H1 (cell line): ENCODE measurements around the gene RPL36A. TPM values are rescaled to one million over a fixed set of nuclear protein-coding genes. Genes with fewer than 3 reads are reported as not detected.

ENCODE experiments used
- CTCF ChIA-PET: fragments of 300-600 bp; sonication (Branson Sonifier 250); formaldehyde crosslinking; loops from one replicate; lab custom pipeline; 2021; ENCODE audit not compliant: partially characterized antibody; lab: Charles Lee
- POLR2A ChIA-PET: fragments of 300-600 bp; sonication (Branson Sonifier 250); formaldehyde crosslinking; loops from one replicate; lab custom pipeline; 2021; ENCODE audit warnings: inconsistent platforms; ENCODE audit not compliant: partially characterized antibody; lab: Charles Lee
- DNase-seq, 2 experiments: peaks; one replicate each; pipeline versions ENCODE4 v3.0.0 to v3.0.0-alpha.2; 2010 to 2022; ENCODE audit warnings: low spot score in 2 of 2, low read depth in 1 of 2, mixed read lengths in 1 of 2
- FAIRE-seq: peaks from 2 replicates; lab custom pipeline; 2011; peaks lifted over from hg19 to GRCh38; lab: Jason Lieb, UNC
- H2AFZ ChIP-seq: 2 replicates; pipeline ENCODE4 v1.8.1; 2012; ENCODE audit warnings: low read length, inconsistent platforms
- H2AK5ac ChIP-seq: 2 replicates; pipeline ENCODE4 v1.6.1; 2013; ENCODE audit warnings: low read depth, low read length
- H2BK120ac ChIP-seq: replicated peaks from 2 replicates; pipeline ENCODE3; 2013; ENCODE audit warnings: low read depth, low read length, inconsistent platforms
- H2BK12ac ChIP-seq: 2 replicates; pipeline ENCODE4 v1.6.1; 2013; ENCODE audit warnings: low read depth, low read length
- H2BK15ac ChIP-seq: 2 replicates; pipeline ENCODE4 v1.6.1; 2013; ENCODE audit warnings: low read length
- H2BK20ac ChIP-seq: 2 replicates; pipeline ENCODE4 v1.6.1; 2013; ENCODE audit warnings: low read length
- H2BK5ac ChIP-seq: 2 replicates; pipeline ENCODE4 v1.6.1; 2013; ENCODE audit warnings: low read depth, low read length
- H3K14ac ChIP-seq: 2 replicates; pipeline ENCODE4 v1.6.1; 2013; ENCODE audit warnings: inconsistent platforms; ENCODE audit not compliant: insufficient read length
- H3K18ac ChIP-seq: 2 replicates; pipeline ENCODE4 v1.6.1; 2013; ENCODE audit warnings: low read length; ENCODE audit errors: extremely low read depth
- H3K23ac ChIP-seq: 2 replicates; pipeline ENCODE4 v1.6.1; 2013; ENCODE audit warnings: inconsistent platforms; ENCODE audit not compliant: insufficient read length
- H3K23me2 ChIP-seq: 2 replicates; pipeline ENCODE4 v1.6.1; 2013; ENCODE audit warnings: low read depth, low read length
- H3K27ac ChIP-seq: 2 replicates; pipeline ENCODE4 v1.6.1; 2011; ENCODE audit warnings: low read depth, low read length, inconsistent platforms
- H3K27me3 ChIP-seq, 4 experiments: replicated peaks in 1 of 4; 1 replicate in 1 of 4; 2 replicates in 3 of 4; pipeline versions ENCODE4 v1.6.1 to v1.8.1; 2011 to 2013; ENCODE audit warnings: low read length in 3 of 4, mild to moderate bottlenecking in 3 of 4, inconsistent platforms in 2 of 4, mixed read lengths in 2 of 4, moderate library complexity in 1 of 4; ENCODE audit not compliant: control insufficient read depth in 3 of 4, insufficient read depth in 3 of 4; ENCODE audit errors: extremely low read depth in 1 of 4
- H3K36me3 ChIP-seq, 4 experiments: 2 replicates each; pipeline versions ENCODE4 v1.6.1 to v1.8.1; 2011 to 2013; ENCODE audit warnings: mild to moderate bottlenecking in 4 of 4, low read length in 3 of 4, moderate library complexity in 2 of 4, control low read depth in 1 of 4, inconsistent platforms in 1 of 4; ENCODE audit not compliant: insufficient read depth in 4 of 4, control insufficient read depth in 2 of 4
- H3K4ac ChIP-seq: replicated peaks from 2 replicates; pipeline ENCODE3; 2013; ENCODE audit warnings: low read length, low read depth, mixed read lengths, inconsistent platforms; ENCODE audit not compliant: insufficient read length
- H3K4me1 ChIP-seq, 4 experiments: replicated peaks in 1 of 4; 1 replicate in 1 of 4; 2 replicates in 3 of 4; pipeline versions ENCODE4 v1.6.1 to v1.8.1; 2011 to 2013; ENCODE audit warnings: low read length in 3 of 4, inconsistent platforms in 2 of 4, mixed read lengths in 1 of 4; ENCODE audit not compliant: insufficient read depth in 4 of 4, control insufficient read depth in 3 of 4
- H3K4me2 ChIP-seq, 2 experiments: 2 replicates each; pipeline versions ENCODE4 v1.6.1 to v1.8.1; 2011 to 2013; ENCODE audit warnings: low read depth in 2 of 2, low read length in 2 of 2, control low read depth in 1 of 2, inconsistent platforms in 1 of 2, mild to moderate bottlenecking in 1 of 2; ENCODE audit not compliant: insufficient read depth in 1 of 2
- H3K4me3 ChIP-seq, 4 experiments: fragments of 200-600, 300-600 bp in 1 of 4; sonication (generic), shearing (Covaris generic), sonication (Bioruptor Twin) in 1 of 4; 2 replicates each; pipeline versions ENCODE4 v1.5.1 to v1.8.1; 2011 to 2016; ENCODE audit warnings: low read length in 4 of 4, low read depth in 3 of 4, control low read depth in 2 of 4, inconsistent platforms in 2 of 4, mild to moderate bottlenecking in 2 of 4, mixed read lengths in 1 of 4, moderate library complexity in 1 of 4; ENCODE audit not compliant: insufficient read depth in 2 of 4; ENCODE audit errors: extremely low read depth in 1 of 4
- H3K56ac ChIP-seq: replicated peaks from 2 replicates; pipeline ENCODE3; 2013; ENCODE audit warnings: low read depth, mild to moderate bottlenecking, mixed read lengths, low read length, inconsistent platforms; ENCODE audit not compliant: insufficient read length
- H3K79me1 ChIP-seq: 2 replicates; pipeline ENCODE4 v1.6.1; 2013; ENCODE audit warnings: low read depth, low read length, control low read depth
- H3K79me2 ChIP-seq, 2 experiments: 2 replicates each; pipeline versions ENCODE4 v1.6.1 to v1.8.1; 2012 to 2013; ENCODE audit warnings: low read length in 2 of 2, mild to moderate bottlenecking in 2 of 2, inconsistent platforms in 1 of 2; ENCODE audit not compliant: insufficient read depth in 2 of 2, control insufficient read depth in 1 of 2
- H3K9ac ChIP-seq, 4 experiments: replicated peaks in 1 of 4; 1 replicate in 1 of 4; 2 replicates in 3 of 4; pipeline versions ENCODE4 v1.6.1 to v1.8.1; 2011 to 2013; ENCODE audit warnings: low read depth in 3 of 4, low read length in 3 of 4, control low read depth in 2 of 4, mild to moderate bottlenecking in 2 of 4, moderate library complexity in 2 of 4, inconsistent platforms in 1 of 4; ENCODE audit errors: extremely low read depth in 1 of 4
- H3K9me3 ChIP-seq, 2 experiments: 2 replicates each; pipeline versions ENCODE4 v1.6.1 to v1.8.1; 2012 to 2013; ENCODE audit warnings: mild to moderate bottlenecking in 2 of 2, moderate library complexity in 2 of 2, control low read depth in 1 of 2, inconsistent platforms in 1 of 2, low read depth in 1 of 2, low read length in 1 of 2, mixed read lengths in 1 of 2; ENCODE audit not compliant: insufficient read depth in 2 of 2
- H4K20me1 ChIP-seq, 2 experiments: replicated peaks in 1 of 2; 2 replicates each; pipeline versions ENCODE3 to v1.8.1; 2011 to 2013; ENCODE audit warnings: inconsistent platforms in 2 of 2, low read length in 2 of 2, mild to moderate bottlenecking in 1 of 2; ENCODE audit not compliant: insufficient read depth in 2 of 2, control insufficient read depth in 1 of 2
- H4K5ac ChIP-seq: 2 replicates; pipeline ENCODE4 v1.6.1; 2013; ENCODE audit warnings: low read length, low read depth, mixed read lengths, inconsistent platforms; ENCODE audit not compliant: insufficient read length
- H4K8ac ChIP-seq: 2 replicates; pipeline ENCODE4 v1.8.0; 2013; ENCODE audit warnings: mild to moderate bottlenecking, moderate library complexity, low read length, inconsistent platforms; ENCODE audit not compliant: insufficient read depth; ENCODE audit errors: extremely low read depth
- H4K91ac ChIP-seq: replicated peaks from 2 replicates; pipeline ENCODE3; 2013; ENCODE audit warnings: low read length, mixed read lengths, inconsistent platforms; ENCODE audit not compliant: insufficient read length
- CHD1 ChIP-seq: IDR thresholded peaks from 2 replicates; pipeline ENCODE4 v1.6.1; 2012; ENCODE audit warnings: low read depth, low read length, improper control_type of control experiment
- CREB1 ChIP-seq: IDR thresholded peaks from 2 replicates; pipeline ENCODE4 v1.6.1; 2012; ENCODE audit warnings: inconsistent platforms
- CTBP2 ChIP-seq: IDR thresholded peaks from 2 replicates; pipeline ENCODE4 v1.7.0; 2011; ENCODE audit warnings: borderline replicate concordance, mild to moderate bottlenecking, moderate library complexity, mixed read lengths, low read length; ENCODE audit not compliant: insufficient read depth, insufficient read length
- CTCF ChIP-seq, 3 experiments: IDR thresholded peaks; 1 replicate in 2 of 3; 2 replicates in 1 of 3; pipeline versions ENCODE4 v1.5.1 to v1.6.1; 2011; ENCODE audit warnings: low read length in 3 of 3, mild to moderate bottlenecking in 3 of 3, inconsistent platforms in 2 of 3, low read depth in 1 of 3, moderate library complexity in 1 of 3; ENCODE audit not compliant: insufficient read depth in 1 of 3; ENCODE audit errors: control extremely low read depth in 1 of 3
- EGR1 ChIP-seq: IDR thresholded peaks from 2 replicates; pipeline ENCODE4 v1.6.1; 2011; ENCODE audit warnings: low read depth, low read length, borderline replicate concordance
- EP300 ChIP-seq, 2 experiments: IDR thresholded peaks; 1 replicate in 1 of 2; 2 replicates in 1 of 2; pipeline ENCODE4 v1.6.1; 2011 to 2012; ENCODE audit warnings: low read depth in 2 of 2, low read length in 2 of 2, mild to moderate bottlenecking in 2 of 2, borderline replicate concordance in 1 of 2, inconsistent platforms in 1 of 2, moderate library complexity in 1 of 2
- GABPA ChIP-seq: IDR thresholded peaks from 2 replicates; pipeline ENCODE4 v1.6.1; 2011; ENCODE audit warnings: mild to moderate bottlenecking, low read length, moderate library complexity, borderline replicate concordance; ENCODE audit not compliant: insufficient read depth
- HDAC6 ChIP-seq: IDR thresholded peaks from one replicate; pipeline ENCODE4 v1.7.1; 2012; ENCODE audit warnings: low read depth, mild to moderate bottlenecking, inconsistent platforms, low read length, moderate library complexity
- SAP30 ChIP-seq: fragments of 300-600 bp; sonication (generic); IDR thresholded peaks from 2 replicates; pipeline ENCODE4 v1.7.1; 2012; ENCODE audit warnings: low read length, moderate library complexity, mild to moderate bottlenecking, inconsistent platforms; ENCODE audit not compliant: insufficient read depth, insufficient replicate concordance
- SP2 ChIP-seq: IDR thresholded peaks from 2 replicates; pipeline ENCODE4 v1.6.1; 2012; ENCODE audit warnings: mild to moderate bottlenecking, low read length, inconsistent platforms
- WGBS, 2 experiments: shearing (Covaris generic) in 1 of 2; methylation state at CpG; one replicate each; pipeline versions ENCODE4 v1.1.6 to v1.1.7; 2013 to 2015; ENCODE audit warnings: low lambda C conversion rate in 2 of 2, mixed read lengths in 2 of 2, inconsistent platforms in 1 of 2, low coverage in 1 of 2, missing lambda C conversion rate in 1 of 2; ENCODE audit not compliant: insufficient replicate concordance in 2 of 2, insufficient coverage in 1 of 2, insufficient read length in 1 of 2; ENCODE audit errors: extremely low coverage in 1 of 2, missing lambda C conversion rate in 1 of 2; 5-methylcytosine and 5-hydroxymethylcytosine counted together
- polyA plus RNA-seq, 7 experiments: library from polyadenylated mRNA; depleted of rRNA in 3 of 7; stranded (reverse) in 5 of 7; unstranded in 2 of 7; fragments of >200 nt in 5 of 7; fragments of 200-250 nt in 2 of 7; gene quantifications; 1 replicate in 5 of 7; 2 replicates in 1 of 7; 4 replicates in 1 of 7; pipeline versions ENCODE4 v1.2.1 to v1.2.3, GENCODE V29; 2011 to 2013; ENCODE audit warnings: missing spikeins in 2 of 7, mixed read lengths in 2 of 7
- total RNA-seq: library from RNA; stranded (reverse); fragmentation: NEBNext Ultra II Directional; extraction: Animal tissue kit (Norgen Biotek cat#: 25700); gene quantifications from 2 replicates; pipeline ENCODE4 v1.2.1, GENCODE V29; 2021

Gene RPL36A
- total and polyA plus RNA-seq, 2 of the 8 experiments (the other 6 are each of a cell fraction or from before 2014, with no cell fraction given) = 271 to 1,587 TPM

GRCh38 chrX:101416691-101417090 is 25.9 kb downstream of the RPL36A start:
- Histone ChIP-seq H3K56ac (no peak overlapping the region), H4K91ac (peak overlapping the region; percentile 19), H3K27ac (no peak overlapping the region), H2BK12ac (no peak overlapping the region), H3K79me2 (peaks cover 0 to 14% of the 10 kb centered on the region in 2 experiments; a peak in 2 of 4 replicates), H3K9me3 (no peaks in the 10 kb centered on the region), H4K5ac (no peak overlapping the region), H3K4ac (no peak overlapping the region), H2BK120ac (no peak overlapping the region), H2AFZ (no peak overlapping the region), H3K4me3 (no peak overlapping the region), H3K36me3 (peaks cover 0 to 16% (median 8%) of the 10 kb centered on the region in 4 experiments; a peak in 5 of 8 replicates), H4K8ac (no peak overlapping the region), H3K18ac (no peak overlapping the region), H3K23me2 (peaks cover 3% of the 10 kb centered on the region; the same call in 1 of the 2 replicates), H3K9ac (no peak overlapping the region), H3K14ac (no peak overlapping the region), H3K23ac (no peak overlapping the region), H4K20me1 (peaks cover 0 to 2% of the 10 kb centered on the region in 2 experiments), H3K4me2 (no peak overlapping the region), H2AK5ac (no peak overlapping the region), H2BK20ac (no peak overlapping the region), H3K27me3 (no peaks in the 10 kb centered on the region), H3K79me1 (no peaks in the 10 kb centered on the region), H2BK5ac (no peak overlapping the region), H3K4me1 (peaks cover 0 to 3% (median 1%) of the 10 kb centered on the region in 4 experiments; a peak in 3 of 7 replicates), H2BK15ac (no peak overlapping the region)
- 84% methylated on average over 3 of the region's 7 CpGs; no CpG with 5 or more reads in 1 of the 2 experiments for WGBS, 2 experiments
- FAIRE-seq (no peak), DNase-seq (no peak)
- ChIA-PET POLR2A (interaction anchor here (1.0 to 5.4 kb wide), 6 partner anchors 9 to 66 kb away, joined by 3 to 36 read pairs (median 3); partner anchors contain the start of genes GLA, HNRNPH2 and RPL36A), CTCF (interaction anchor here (0.6 to 1.5 kb wide), 3 partner anchors 19 to 194 kb away, joined by 3 to 4 read pairs (median 3); no protein-coding TSS in a partner anchor)
- TF ChIP-seq GABPA (no peak), EGR1 (no peak), CTCF (IDR thresholded peaks at IDR 0.05; ENCODE audit: control extremely low read depth in 1 of 3, insufficient read depth in 1 of 3, low read depth in 1 of 3, low read length in 3 of 3) (no peak), EP300 (IDR thresholded peaks at IDR 0.05; ENCODE audit: borderline replicate concordance in 1 of 2, low read depth in 2 of 2, low read length in 2 of 2) (no peak), CREB1 (no peak), CTBP2 (no peak), SAP30 (no peak), HDAC6 (no peak), CHD1 (no peak), SP2 (no peak)
